IPS-NIHi7 (cell line): ENCODE results near the gene ESYT3.
A peak's percentile ranks its signal among the peaks of the same experiment; 100 is the strongest.
"Not testable (repeated sequence)": the region's sequence is repeated elsewhere in the genome, so short reads cannot be mapped to it uniquely, and the experiment has no call there.

Experiments
- DNase-seq: peaks from one replicate; pipeline ENCODE4 v3.0.0; 2012; ENCODE audit warnings: mixed read lengths; ENCODE audit errors: extremely low spot score

ESYT3 gene

DNA sequence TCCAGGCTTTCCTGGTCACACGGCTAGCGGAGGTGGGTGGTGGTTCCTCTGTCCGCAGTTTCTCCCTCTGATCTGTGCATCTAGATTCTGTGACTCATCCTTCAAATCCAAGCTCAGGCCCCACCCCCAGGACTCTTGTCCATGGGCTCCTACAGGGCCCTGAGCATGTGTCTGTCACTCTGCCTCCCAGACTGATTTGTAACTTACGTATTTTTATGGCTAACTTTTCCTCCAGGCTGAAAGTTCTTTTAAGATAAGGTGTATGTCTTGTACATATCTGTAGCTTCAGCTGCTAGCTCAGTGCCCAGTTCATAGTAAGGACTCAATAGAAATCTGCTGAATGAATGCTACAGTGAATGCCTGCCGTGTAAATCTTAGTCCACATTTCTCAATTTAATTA, 8.0 kb downstream of the ESYT3 start:
- DNase-seq = peak; percentile 69

GRCh38 chr3:138443091-138443490, 8.7 kb downstream of the ESYT3 start:
- DNase-seq = no peak

- no peak for DNase-seq
Measured at GRCh38 chr3:138443521-138444503, 9.4 kb downstream of the ESYT3 start.

- DNase-seq = no peak
Measured at GRCh38 chr3:138445236-138445635, 10.8 kb downstream of the ESYT3 start.

DNA sequence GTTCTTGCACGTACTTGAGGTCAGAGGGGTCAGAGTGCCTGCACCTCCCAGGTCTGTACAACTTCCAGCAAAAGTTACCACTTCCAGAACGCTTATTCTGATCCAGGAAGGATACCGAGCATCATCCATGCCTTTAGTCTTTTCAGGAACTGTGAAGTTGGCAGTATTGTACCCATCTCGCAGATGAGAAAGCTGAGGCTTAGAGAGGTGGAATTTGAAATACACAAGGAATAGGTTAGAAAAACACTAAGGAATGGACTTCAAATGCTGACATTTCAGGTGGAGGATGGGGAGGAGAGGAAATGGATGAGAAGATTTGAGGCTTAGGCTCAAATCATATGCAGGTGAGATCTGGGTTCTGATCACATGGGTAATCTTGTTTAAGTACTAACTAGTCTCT, 11.2 kb downstream of the ESYT3 start:
- DNase-seq = no peak

- no peak for DNase-seq
Measured at GRCh38 chr3:138448631-138449030, 14.2 kb downstream of the ESYT3 start.

DNA sequence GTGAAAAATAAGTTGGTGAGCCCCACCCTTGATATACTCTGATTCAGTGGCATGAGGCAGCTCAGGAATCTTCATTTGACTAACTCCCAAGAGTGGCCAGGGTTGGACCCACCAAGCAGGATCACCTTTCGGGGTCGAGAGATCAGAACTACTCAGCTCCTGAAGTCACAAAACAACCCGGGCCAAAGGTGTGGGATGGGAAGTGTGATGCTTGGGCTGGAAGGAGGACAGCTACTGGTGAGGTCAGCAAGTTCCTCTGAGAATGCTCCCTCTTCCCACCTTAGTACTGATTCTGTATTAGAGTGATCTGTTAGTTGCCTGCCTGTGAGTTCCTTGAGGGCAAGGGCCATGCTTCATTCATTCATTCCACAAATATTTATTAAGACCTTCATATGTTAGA, 15.1 kb downstream of the ESYT3 start:
- DNase-seq = no peak

- DNase-seq = no peak
Measured at GRCh38 chr3:138450181-138450580, 15.8 kb downstream of the ESYT3 start.

GRCh38 chr3:138450704-138451424, 16.4 kb downstream of the ESYT3 start:
- DNase-seq = no peak

- DNase-seq = no peak
Measured at GRCh38 chr3:138451595-138452162, 17.3 kb downstream of the ESYT3 start.

DNA sequence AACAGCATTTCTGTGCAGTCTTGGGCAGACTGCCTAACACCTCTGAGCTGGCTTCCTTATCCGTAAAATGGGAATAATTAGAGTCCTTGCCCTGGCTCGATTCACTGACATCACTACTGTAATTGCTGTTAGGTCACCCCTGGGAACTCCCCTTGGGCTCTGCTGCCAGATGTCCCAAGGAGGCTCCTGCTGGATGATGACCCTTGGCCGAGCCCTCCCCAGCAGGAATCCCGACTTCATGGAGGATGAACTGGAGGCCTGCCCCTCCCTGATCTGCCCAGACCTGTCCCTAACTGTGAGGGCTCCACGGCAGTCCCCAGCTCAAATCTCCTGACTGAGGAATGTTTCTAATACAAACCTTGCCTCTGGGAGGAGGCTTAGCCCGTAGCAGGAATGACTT, 18.0 kb downstream of the ESYT3 start:
- no peak for DNase-seq

DNA sequence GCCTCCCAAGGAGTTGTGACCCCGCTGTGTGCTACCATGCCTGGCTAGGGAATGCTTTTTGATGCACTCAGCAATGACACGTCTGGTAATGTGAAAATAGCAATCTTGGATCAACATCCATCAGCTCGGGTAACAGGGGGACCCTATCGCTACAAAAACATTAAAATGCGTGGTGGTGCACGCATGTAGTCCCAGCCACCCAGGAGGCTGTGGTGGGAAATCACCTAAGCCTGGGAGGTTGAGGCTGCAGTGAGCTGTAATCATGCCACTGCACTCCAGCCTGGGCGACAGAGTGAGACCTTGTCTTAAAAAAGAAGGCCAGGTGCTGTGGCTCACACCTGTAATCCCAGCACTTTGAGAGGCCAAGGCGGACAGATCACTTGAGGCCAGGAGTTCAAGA, 19.5 kb downstream of the ESYT3 start:
- DNase-seq = not testable (repeated sequence)

- no peak for DNase-seq
Measured at GRCh38 chr3:138455801-138456716, 21.6 kb downstream of the ESYT3 start.

DNA sequence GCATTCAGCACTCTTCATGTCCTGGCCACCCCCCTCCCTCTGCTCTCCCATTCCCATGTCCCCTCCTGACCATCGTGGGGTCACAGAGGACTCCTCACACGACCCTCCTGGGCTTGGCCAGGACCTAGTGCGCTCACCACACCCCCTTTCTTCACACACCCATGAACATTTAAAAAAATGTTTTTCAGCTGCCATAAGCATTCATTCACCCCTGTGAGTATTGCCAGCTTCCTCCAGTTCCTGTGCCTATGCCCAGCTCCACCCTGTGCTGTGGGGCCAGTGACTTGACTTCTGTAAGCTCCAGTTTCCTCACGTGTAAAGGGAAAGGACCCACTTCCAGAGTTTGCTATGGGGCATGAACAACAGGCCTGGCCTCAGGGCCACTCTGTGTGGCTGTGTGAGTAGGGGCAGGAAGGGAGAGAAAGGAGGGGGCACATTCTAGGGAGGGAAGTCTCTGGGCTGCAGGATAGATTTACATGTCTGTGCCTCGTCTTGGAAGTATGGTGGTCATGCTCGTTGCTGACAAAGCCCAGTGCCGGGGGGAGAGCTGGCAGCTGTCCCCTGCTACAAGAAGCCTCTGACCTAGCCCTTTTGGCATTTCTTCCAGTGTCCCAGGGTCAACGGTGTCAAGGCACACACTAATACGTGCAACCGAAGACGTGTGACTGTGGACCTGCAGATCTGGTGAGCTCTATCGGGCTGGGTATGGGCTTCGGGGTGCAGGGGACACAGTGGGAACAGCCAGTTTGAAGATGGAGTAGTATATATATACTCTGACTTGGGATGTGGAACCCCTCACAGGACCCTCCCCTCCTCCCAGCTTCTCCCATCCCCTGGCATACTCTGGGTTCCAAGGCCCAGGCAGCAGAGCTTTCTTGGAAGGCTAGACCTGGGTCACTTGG, 22.8 kb downstream of the ESYT3 start:
- DNase-seq = no peak

- no peak for DNase-seq
Measured at GRCh38 chr3:138457863-138458735, 23.7 kb downstream of the ESYT3 start.

DNA sequence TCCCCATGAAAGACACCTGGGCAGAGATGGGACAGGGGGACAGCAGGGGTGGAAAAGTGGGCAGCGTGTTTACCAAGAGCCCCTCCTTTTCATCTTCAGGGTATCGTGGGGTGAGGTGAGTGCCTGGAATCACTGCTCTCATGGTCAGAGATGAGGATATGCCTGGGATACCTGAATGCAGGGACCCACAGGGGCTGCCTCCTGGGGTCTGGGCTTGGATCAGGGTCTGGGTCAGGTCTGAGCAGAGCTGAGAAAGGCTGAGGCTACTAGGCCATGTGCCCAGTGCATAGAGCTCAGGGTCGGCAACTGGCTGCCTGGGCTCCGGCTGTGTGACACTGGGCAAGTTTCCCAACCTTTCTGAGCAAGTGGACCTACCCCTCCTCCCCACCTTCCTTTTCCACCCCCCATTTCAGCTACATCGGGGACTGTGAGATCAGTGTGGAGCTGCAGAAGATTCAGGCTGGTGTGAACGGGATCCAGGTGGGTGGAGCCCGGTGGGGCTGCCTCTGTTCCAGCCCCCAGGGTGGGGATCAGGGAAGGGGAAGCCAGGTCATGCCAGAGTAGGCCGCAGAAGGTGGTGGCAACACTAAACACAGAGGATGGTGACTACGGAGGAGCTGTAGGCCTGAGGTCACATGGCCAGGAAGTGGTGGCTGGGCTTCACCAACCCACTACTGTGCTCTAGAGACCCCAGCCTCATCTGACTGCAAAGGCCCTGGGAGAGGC, 24.5 kb downstream of the ESYT3 start:
- no peak for DNase-seq

GRCh38 chr3:138459619-138460535, 25.5 kb downstream of the ESYT3 start:
- DNase-seq = no peak
